Right kidney (tissue), 9 donors: Measurements from ENCODE around the gene CHST14.
A peak's percentile ranks its signal among the peaks of the same experiment; 100 is the strongest.

ENCODE experiments used
- DNase-seq: peaks from one replicate; pipeline ENCODE4 v3.0.0-alpha.2; 2016
- long read RNA-seq, 8 donors: transcript quantifications; one replicate each; lab custom pipeline, GENCODE V29; 2026

Gene CHST14
- long read RNA-seq, donor 1, transcript CHST14-201 (1 exons, 3,574 nt): major isoform, 37 of 37 reads
- long read RNA-seq, donor 1, partial matches to known transcripts: 0 of 37 reads
- long read RNA-seq, donor 1, other reads (novel, unspliced or antisense): 0 of 37 reads
- long read RNA-seq, donor 2, transcript CHST14-201 (1 exons, 3,574 nt): major isoform, 26 of 26 reads
- long read RNA-seq, donor 2, partial matches to known transcripts: 0 of 26 reads
- long read RNA-seq, donor 2, other reads (novel, unspliced or antisense): 0 of 26 reads
- long read RNA-seq, donor 3, transcript CHST14-201 (1 exons, 3,574 nt): major isoform, 31 of 31 reads
- long read RNA-seq, donor 3, partial matches to known transcripts: 0 of 31 reads
- long read RNA-seq, donor 3, other reads (novel, unspliced or antisense): 0 of 31 reads
- long read RNA-seq, donor 4, transcript CHST14-201 (1 exons, 3,574 nt): major isoform, 29 of 29 reads
- long read RNA-seq, donor 4, partial matches to known transcripts: 0 of 29 reads
- long read RNA-seq, donor 4, other reads (novel, unspliced or antisense): 0 of 29 reads
- long read RNA-seq, donor 5, transcript CHST14-201 (1 exons, 3,574 nt): major isoform, 34 of 34 reads
- long read RNA-seq, donor 5, partial matches to known transcripts: 0 of 34 reads
- long read RNA-seq, donor 5, other reads (novel, unspliced or antisense): 0 of 34 reads
- long read RNA-seq, donor 6, transcript CHST14-201 (1 exons, 3,574 nt): major isoform, 35 of 35 reads
- long read RNA-seq, donor 6, partial matches to known transcripts: 0 of 35 reads
- long read RNA-seq, donor 6, other reads (novel, unspliced or antisense): 0 of 35 reads
- long read RNA-seq, donor 7: 0 reads
- long read RNA-seq, donor 8, transcript CHST14-201 (1 exons, 3,574 nt): major isoform, 35 of 35 reads
- long read RNA-seq, donor 8, partial matches to known transcripts: 0 of 35 reads
- long read RNA-seq, donor 8, other reads (novel, unspliced or antisense): 0 of 35 reads

- peak; percentile 91 for DNase-seq
These were observed at the start of gene CHST14 for GRCh38 chr15:40470423-40471104. Gene CHST14 (plus strand): TSS chr15:40470984. CDS start chr15:40471214, 230 bp downstream.

GRCh38 chr15:40421246-40422157 lies 49.3 kb upstream of the CHST14 start:
- peak; percentile 71 for DNase-seq

GRCh38 chr15:40424483-40425115 lies 46.2 kb upstream of the CHST14 start:
- no peak for DNase-seq

GRCh38 chr15:40425681-40426080 lies 45.1 kb upstream of the CHST14 start:
- no peak for DNase-seq

GRCh38 chr15:40427188-40427587 lies 43.6 kb upstream of the CHST14 start:
- DNase-seq: no peak

GRCh38 chr15:40428185-40428584 lies 42.6 kb upstream of the CHST14 start:
- no peak for DNase-seq

- DNase-seq: no peak
These were observed 41.6 kb upstream of the CHST14 start for GRCh38 chr15:40429068-40429710.

- no peak for DNase-seq
These were observed 40.4 kb upstream of the CHST14 start for GRCh38 chr15:40430271-40430805.

GRCh38 chr15:40435023-40435709 lies 35.6 kb upstream of the CHST14 start:
- DNase-seq: no peak

- peak; percentile 49 for DNase-seq
These were observed 35.1 kb upstream of the CHST14 start for GRCh38 chr15:40435710-40436089.

GRCh38 chr15:40436116-40436891 lies 34.5 kb upstream of the CHST14 start:
- DNase-seq: peak; percentile 58

GRCh38 chr15:40436892-40437751 lies 33.7 kb upstream of the CHST14 start:
- DNase-seq: peak; percentile 57

GRCh38 chr15:40437752-40438687 lies 32.8 kb upstream of the CHST14 start:
- peak; percentile 40 for DNase-seq

- DNase-seq: no peak
These were observed 32.1 kb upstream of the CHST14 start for GRCh38 chr15:40438712-40439111.

GRCh38 chr15:40439461-40439959 lies 31.3 kb upstream of the CHST14 start:
- no peak for DNase-seq
